GM23338 (cell line): ENCODE results near the gene DCLK2. TPM values are rescaled to one million over a fixed set of nuclear protein-coding genes. Genes with fewer than 3 reads are reported as not detected.

Experiments used
- ATAC-seq: fragments of 200-7000 bp; cut with Tn5 transposase; 3 replicates; pipeline ENCODE4 v1.9.1; 2020
- DNase-seq: peaks from one replicate; pipeline ENCODE4 v3.0.0-alpha.2; 2015; ENCODE audit warnings: low spot score
- H2AFZ ChIP-seq: fragments of 200-600 bp; sonication (generic); 2 replicates; pipeline ENCODE4 v1.8.0; 2016; ENCODE audit warnings: antibody characterized with exemption, mild to moderate bottlenecking, moderate library complexity
- H3F3A ChIP-seq: fragments of 200-600 bp; sonication (generic); replicated peaks from 2 replicates; pipeline ENCODE4 v1.8.0; 2017; ENCODE audit warnings: antibody characterized with exemption, mixed run types, low read depth
- H3K27ac ChIP-seq: fragments of 200-600 bp; sonication (generic); 2 replicates; pipeline ENCODE4 v1.6.1; 2016; ENCODE audit warnings: low read depth
- H3K27me3 ChIP-seq: fragments of 200-600 bp; sonication (generic); 2 replicates; pipeline ENCODE4 v1.8.0; 2016; ENCODE audit warnings: mild to moderate bottlenecking, mixed run types, moderate library complexity; ENCODE audit not compliant: insufficient read depth
- H3K36me3 ChIP-seq: fragments of 200-600 bp; sonication (generic); 2 replicates; pipeline ENCODE4 v1.8.0; 2016; ENCODE audit warnings: mild to moderate bottlenecking; ENCODE audit not compliant: insufficient read depth
- H3K4me1 ChIP-seq: fragments of 200-600 bp; sonication (generic); 2 replicates; pipeline ENCODE4 v1.8.0; 2016; ENCODE audit warnings: mild to moderate bottlenecking, moderate library complexity; ENCODE audit not compliant: insufficient read depth
- H3K4me2 ChIP-seq: fragments of 200-600 bp; sonication (generic); 2 replicates; pipeline ENCODE4 v1.7.1; 2017; ENCODE audit warnings: mixed run types
- H3K4me3 ChIP-seq: fragments of 200-600 bp; sonication (generic); 2 replicates; pipeline ENCODE4 v1.6.1; 2016; ENCODE audit warnings: mixed run types
- H3K79me2 ChIP-seq: fragments of 200-600 bp; sonication (generic); replicated peaks from 2 replicates; pipeline ENCODE4 v1.8.0; 2017; ENCODE audit warnings: mild to moderate bottlenecking; ENCODE audit not compliant: insufficient read depth
- H3K9me2 ChIP-seq: fragments of 200-600 bp; sonication (generic); 2 replicates; pipeline ENCODE4 v1.8.0; 2017; ENCODE audit not compliant: insufficient read depth
- H4K20me1 ChIP-seq: fragments of 200-600 bp; sonication (generic); replicated peaks from 2 replicates; pipeline ENCODE4 v1.8.0; 2017; ENCODE audit warnings: mild to moderate bottlenecking; ENCODE audit not compliant: insufficient read depth
- H3K27ac Mint-ChIP-seq: 2 replicates; pipeline ENCODE4 v1.8.0; 2020; ENCODE audit warnings: inconsistent platforms, mild to moderate bottlenecking, moderate library complexity, mixed read lengths
- H3K27me3 Mint-ChIP-seq: 3 replicates; pipeline ENCODE4 v1.8.0; 2022; ENCODE audit warnings: low read depth, mild to moderate bottlenecking, moderate library complexity, mixed read lengths, inconsistent platforms; ENCODE audit not compliant: insufficient read depth, poor library complexity
- H3K36me3 Mint-ChIP-seq: 3 replicates; pipeline ENCODE4 v1.8.0; 2021; ENCODE audit warnings: low read depth, mild to moderate bottlenecking, inconsistent platforms, moderate library complexity, mixed read lengths
- H3K4me1 Mint-ChIP-seq: 3 replicates; pipeline ENCODE4 v1.8.0; 2020; ENCODE audit warnings: mild to moderate bottlenecking, inconsistent platforms, mixed read lengths
- H3K4me3 Mint-ChIP-seq: 3 replicates; pipeline ENCODE4 v1.8.0; 2021; ENCODE audit warnings: moderate library complexity, mild to moderate bottlenecking, inconsistent platforms, mixed read lengths
- H3K9me3 Mint-ChIP-seq: 3 replicates; pipeline ENCODE4 v1.8.0; 2020; ENCODE audit warnings: moderate library complexity, mild to moderate bottlenecking, inconsistent platforms, mixed read lengths
- CREB1 ChIP-seq: fragments of 250-450 bp; sonication (Bioruptor Pico); IDR thresholded peaks from 2 replicates; pipeline ENCODE4 v1.5.0; 2020; ENCODE audit warnings: low read depth, mild to moderate bottlenecking, moderate library complexity
- CTCF ChIP-seq, 2 experiments: fragments of 200-600 bp in 1 of 2; sonication (generic) in 1 of 2; conservative IDR thresholded peaks; 2 replicates each; pipeline versions ENCODE4 v1.5.1 to v1.6.1; 2016 to 2017; ENCODE audit warnings: antibody characterized with exemption in 2 of 2, low read depth in 2 of 2, mild to moderate bottlenecking in 2 of 2, moderate library complexity in 1 of 2
- EZH2 ChIP-seq: fragments of 200-600 bp; sonication (generic); IDR thresholded peaks from one replicate; pipeline ENCODE4 v1.8.0; 2017; ENCODE audit warnings: antibody characterized with exemption, mild to moderate bottlenecking, low read depth; ENCODE audit not compliant: unreplicated experiment
- EZH2phosphoT487 ChIP-seq: fragments of 200-600 bp; sonication (generic); IDR thresholded peaks from one replicate; pipeline ENCODE4 v1.8.1; 2018; ENCODE audit warnings: antibody characterized with exemption; ENCODE audit not compliant: unreplicated experiment
- JUNB ChIP-seq: IDR thresholded peaks from one replicate; pipeline ENCODE4 v1.6.1; 2016; ENCODE audit warnings: antibody characterized with exemption; ENCODE audit not compliant: unreplicated experiment
- NANOG ChIP-seq: IDR thresholded peaks from 2 replicates; pipeline ENCODE4 v1.6.1; 2016; ENCODE audit warnings: antibody characterized with exemption, borderline replicate concordance
- POLR2AphosphoS5 ChIP-seq: IDR thresholded peaks from 2 replicates; pipeline ENCODE4 v1.6.1; 2016; ENCODE audit warnings: antibody characterized with exemption, low read depth
- REST ChIP-seq: IDR thresholded peaks from one replicate; pipeline ENCODE4 v1.6.1; 2018; ENCODE audit warnings: antibody characterized with exemption; ENCODE audit not compliant: unreplicated experiment
- STAT1 ChIP-seq: IDR thresholded peaks from one replicate; pipeline ENCODE4 v1.6.1; 2016; ENCODE audit warnings: antibody characterized with exemption; ENCODE audit not compliant: unreplicated experiment
- ZNF114 ChIP-seq: fragments of 250-450 bp; sonication (Bioruptor Pico); IDR thresholded peaks from 2 replicates; pipeline ENCODE4 v1.5.0; 2020; ENCODE audit warnings: mild to moderate bottlenecking, moderate library complexity
- ZNF331 ChIP-seq: fragments of 250-450 bp; sonication (Bioruptor Pico); IDR thresholded peaks from 2 replicates; pipeline ENCODE4 v1.5.0; 2020; ENCODE audit warnings: low read depth, mild to moderate bottlenecking, moderate library complexity
- ZNF462 ChIP-seq: fragments of 250-450 bp; sonication (Bioruptor Pico); IDR thresholded peaks from 2 replicates; pipeline ENCODE4 v1.5.0; 2020; ENCODE audit warnings: mild to moderate bottlenecking, moderate library complexity
- polyA plus RNA-seq: library from polyadenylated mRNA; unstranded; fragments of >200 nt; fragmentation: Nextera tagmentation; extraction: Ambion mirVana; gene quantifications from 2 replicates; pipeline ENCODE4 v1.2.1, GENCODE V29; 2016
- total RNA-seq: library from RNA; depleted of rRNA; stranded (reverse); fragments of >200 nt; shearing (Covaris generic); gene quantifications from 2 replicates; pipeline ENCODE4 v1.2.3, GENCODE V29; 2014
- TF ChIP-seq, protein P1 (sequence below): IDR thresholded peaks from 2 replicates; pipeline ENCODE4 v1.6.1; 2016; ENCODE audit warnings: antibody characterized with exemption

The DCLK2 gene
- total and polyA plus RNA-seq, 2 experiments from 2014 or later, result 0.49 TPM; not detected in 1

DNA sequence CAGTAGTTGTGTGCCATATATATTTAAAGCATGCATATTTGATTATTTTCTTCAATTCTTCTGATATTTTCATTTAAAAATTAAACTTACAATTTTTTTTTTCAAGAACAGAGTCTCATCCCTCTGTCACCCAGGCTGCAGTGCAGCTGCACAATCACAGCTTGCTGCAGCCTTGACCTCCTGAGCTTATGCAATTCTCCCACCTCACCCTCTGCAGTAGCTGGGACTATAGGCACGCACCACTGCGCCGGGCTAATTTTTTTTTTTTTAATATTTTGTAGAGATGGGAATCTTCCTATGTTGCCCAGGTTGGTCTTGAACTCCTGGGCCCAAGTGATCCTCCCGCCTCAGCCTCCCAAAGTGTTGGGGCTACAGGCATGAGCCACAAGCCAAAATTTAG, 5.8 kb upstream of the DCLK2 start:
- H3K9me2 ChIP-seq, result 0 out of 2 replicates have a peak, but pooled peaks cover 1% of the 10 kb centered on the region
- H3K27me3 ChIP-seq, result peaks cover 11% of the 10 kb centered on the region
- no peak overlapping the region for H3K27ac ChIP-seq
- H3K4me3 ChIP-seq, result no peak overlapping the region
- no peaks in the 10 kb centered on the region for H3K36me3 ChIP-seq
- H4K20me1 ChIP-seq, result no peaks in the 10 kb centered on the region
- no peak overlapping the region for H3K4me2 ChIP-seq
- no peak for DNase-seq
- no peaks in the 10 kb centered on the region for H3K36me3 Mint-ChIP-seq
- H3F3A ChIP-seq, result no peaks in the 10 kb centered on the region; the same call in 1 of the 2 replicates
- H3K4me1 ChIP-seq, result peaks cover 4% of the 10 kb centered on the region; the same call in 1 of the 2 replicates
- H3K4me1 Mint-ChIP-seq, result peaks cover under 1% of the 10 kb centered on the region; the same call in 1 of the 3 replicates
- no peak overlapping the region for H3K27ac Mint-ChIP-seq
- H3K79me2 ChIP-seq, result no peaks in the 10 kb centered on the region
- H3K27me3 Mint-ChIP-seq, result peaks cover 4% of the 10 kb centered on the region
- H2AFZ ChIP-seq, result no peak overlapping the region
- TF ChIP-seq ZNF114 (no peak), EZH2 (no peak), ZNF462 (CRISPR knock-in tag) (no peak), CREB1 (CRISPR knock-in tag) (no peak), NANOG (no peak), JUNB (no peak), POLR2AphosphoS5 (no peak), CTCF (conservative IDR thresholded peaks at IDR 0.05; ENCODE audit: low read depth in 2 of 2) (no peak), EZH2phosphoT487 (no peak), STAT1 (no peak), REST (no peak), ZNF331 (CRISPR knock-in tag) (no peak)
- TF ChIP-seq, protein P1, sequence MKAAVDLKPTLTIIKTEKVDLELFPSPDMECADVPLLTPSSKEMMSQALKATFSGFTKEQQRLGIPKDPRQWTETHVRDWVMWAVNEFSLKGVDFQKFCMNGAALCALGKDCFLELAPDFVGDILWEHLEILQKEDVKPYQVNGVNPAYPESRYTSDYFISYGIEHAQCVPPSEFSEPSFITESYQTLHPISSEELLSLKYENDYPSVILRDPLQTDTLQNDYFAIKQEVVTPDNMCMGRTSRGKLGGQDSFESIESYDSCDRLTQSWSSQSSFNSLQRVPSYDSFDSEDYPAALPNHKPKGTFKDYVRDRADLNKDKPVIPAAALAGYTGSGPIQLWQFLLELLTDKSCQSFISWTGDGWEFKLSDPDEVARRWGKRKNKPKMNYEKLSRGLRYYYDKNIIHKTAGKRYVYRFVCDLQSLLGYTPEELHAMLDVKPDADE, result no peak
- no peak for ATAC-seq
- no peaks in the 10 kb centered on the region for H3K9me3 Mint-ChIP-seq
- H3K4me3 Mint-ChIP-seq, result no peak overlapping the region
